OCI-LY3 (cell line): Measurements from ENCODE around the gene MYB.

Experiments
- H2AFZ ChIP-seq: fragments of 200-600, 300-600 bp; shearing (Covaris generic); 2 replicates; pipeline ENCODE4 v1.6.0; 2014; ENCODE audit warnings: antibody characterized with exemption, low read depth, low read length
- H3K27ac ChIP-seq: fragments of 200-600, 300-600 bp; sonication (generic); 2 replicates; pipeline ENCODE4 v1.5.1; 2014; ENCODE audit warnings: mild to moderate bottlenecking, low read length, moderate library complexity, mixed read lengths
- H3K27me3 ChIP-seq: fragments of 200-600, 300-600 bp; sonication (generic); 2 replicates; pipeline ENCODE4 v1.6.1; 2014; ENCODE audit warnings: low read depth, low read length, mixed read lengths
- H3K36me3 ChIP-seq: fragments of 200-600, 300-600 bp; sonication (generic); replicated peaks from 2 replicates; pipeline ENCODE3; 2014; ENCODE audit warnings: low read depth, low read length, mixed read lengths
- H3K4me1 ChIP-seq: fragments of 300-600, 200-600 bp; sonication (generic); 2 replicates; pipeline ENCODE4 v1.6.1; 2014; ENCODE audit warnings: low read length, mixed read lengths
- H3K4me2 ChIP-seq: fragments of 200-600, 300-600 bp; sonication (generic); 2 replicates; pipeline ENCODE4 v1.6.1; 2014; ENCODE audit warnings: low read length, mixed read lengths
- H3K4me3 ChIP-seq: fragments of 300-600, 200-600 bp; sonication (generic); 2 replicates; pipeline ENCODE4 v1.5.1; 2014; ENCODE audit warnings: antibody characterized with exemption, mild to moderate bottlenecking, low read length, moderate library complexity
- H3K79me2 ChIP-seq: fragments of 300-600, 200-600 bp; shearing (Covaris generic); 2 replicates; pipeline ENCODE4 v1.6.1; 2014; ENCODE audit warnings: mild to moderate bottlenecking, low read length, mixed read lengths
- H3K9ac ChIP-seq: fragments of 300-600, 200-600 bp; shearing (Covaris generic); 2 replicates; pipeline ENCODE4 v1.6.0; 2014; ENCODE audit warnings: mild to moderate bottlenecking, low read length, moderate library complexity
- H3K9me3 ChIP-seq: fragments of 200-600, 300-600 bp; shearing (Covaris generic); 2 replicates; pipeline ENCODE4 v1.6.1; 2014; ENCODE audit warnings: low read length, mixed read lengths; ENCODE audit not compliant: insufficient read depth
- H4K20me1 ChIP-seq: fragments of 200-600, 300-600 bp; sonication (generic); 2 replicates; pipeline ENCODE4 v1.6.1; 2016; ENCODE audit warnings: low read length, mixed read lengths; ENCODE audit not compliant: insufficient read depth
- EZH2phosphoT487 ChIP-seq: fragments of 200-600 bp; shearing (Covaris generic); IDR thresholded peaks from 2 replicates; pipeline ENCODE4 v1.6.1; 2018; ENCODE audit warnings: antibody characterized with exemption, mixed run types, low read depth
- TF ChIP-seq, protein P1 (sequence below): fragments of 200-600, 300-600 bp; sonication (generic); IDR thresholded peaks from 2 replicates; pipeline ENCODE4 v1.5.1; 2014; ENCODE audit warnings: antibody characterized with exemption, low read length, low read depth

MYB gene

GRCh38 chr6:135202836-135203235 is 21.7 kb downstream of the MYB start:
- Histone ChIP-seq H3K27me3 (no peaks in the 10 kb centered on the region), H3K4me2 (no peak overlapping the region), H4K20me1 (no peaks in the 10 kb centered on the region), H3K9me3 (no peaks in the 10 kb centered on the region), H3K4me1 (peaks cover 9% of the 10 kb centered on the region), H3K9ac (no peak overlapping the region), H3K79me2 (no peaks in the 10 kb centered on the region), H3K27ac (no peak overlapping the region), H3K36me3 (no peaks in the 10 kb centered on the region), H3K4me3 (no peak overlapping the region), H2AFZ (no peak overlapping the region)
- TF ChIP-seq, protein P1, sequence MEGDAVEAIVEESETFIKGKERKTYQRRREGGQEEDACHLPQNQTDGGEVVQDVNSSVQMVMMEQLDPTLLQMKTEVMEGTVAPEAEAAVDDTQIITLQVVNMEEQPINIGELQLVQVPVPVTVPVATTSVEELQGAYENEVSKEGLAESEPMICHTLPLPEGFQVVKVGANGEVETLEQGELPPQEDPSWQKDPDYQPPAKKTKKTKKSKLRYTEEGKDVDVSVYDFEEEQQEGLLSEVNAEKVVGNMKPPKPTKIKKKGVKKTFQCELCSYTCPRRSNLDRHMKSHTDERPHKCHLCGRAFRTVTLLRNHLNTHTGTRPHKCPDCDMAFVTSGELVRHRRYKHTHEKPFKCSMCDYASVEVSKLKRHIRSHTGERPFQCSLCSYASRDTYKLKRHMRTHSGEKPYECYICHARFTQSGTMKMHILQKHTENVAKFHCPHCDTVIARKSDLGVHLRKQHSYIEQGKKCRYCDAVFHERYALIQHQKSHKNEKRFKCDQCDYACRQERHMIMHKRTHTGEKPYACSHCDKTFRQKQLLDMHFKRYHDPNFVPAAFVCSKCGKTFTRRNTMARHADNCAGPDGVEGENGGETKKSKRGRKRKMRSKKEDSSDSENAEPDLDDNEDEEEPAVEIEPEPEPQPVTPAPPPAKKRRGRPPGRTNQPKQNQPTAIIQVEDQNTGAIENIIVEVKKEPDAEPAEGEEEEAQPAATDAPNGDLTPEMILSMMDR, result no peak
- TF ChIP-seq EZH2phosphoT487, result no peak

- H2AFZ ChIP-seq, result no peak overlapping the region
- no peaks in the 10 kb centered on the region for H3K79me2 ChIP-seq
- peaks cover 5% of the 10 kb centered on the region; the same call in 1 of the 2 replicates for H3K4me1 ChIP-seq
- no peak for TF ChIP-seq EZH2phosphoT487
- TF ChIP-seq, protein P1, result no peak
- H3K27me3 ChIP-seq, result no peaks in the 10 kb centered on the region
- no peak overlapping the region for H3K4me2 ChIP-seq
- H3K9me3 ChIP-seq, result no peaks in the 10 kb centered on the region
- no peak overlapping the region for H3K9ac ChIP-seq
- H3K36me3 ChIP-seq, result no peaks in the 10 kb centered on the region
- H3K27ac ChIP-seq, result no peak overlapping the region
- H4K20me1 ChIP-seq, result no peaks in the 10 kb centered on the region
- no peak overlapping the region for H3K4me3 ChIP-seq
Measured at GRCh38 chr6:135204951-135205350, 23.8 kb downstream of the MYB start.

GRCh38 chr6:135209803-135210202 is 28.7 kb downstream of the MYB start:
- Histone ChIP-seq H3K9ac (no peak overlapping the region), H3K36me3 (no peaks in the 10 kb centered on the region), H3K27ac (no peak overlapping the region), H4K20me1 (no peaks in the 10 kb centered on the region), H3K9me3 (no peaks in the 10 kb centered on the region), H3K79me2 (no peaks in the 10 kb centered on the region), H3K4me1 (peaks cover 5% of the 10 kb centered on the region; the same call in 1 of the 2 replicates), H3K4me3 (no peak overlapping the region), H3K27me3 (no peaks in the 10 kb centered on the region), H3K4me2 (no peak overlapping the region), H2AFZ (no peak overlapping the region)
- TF ChIP-seq, protein P1, result no peak
- TF ChIP-seq EZH2phosphoT487, result no peak

- no peak overlapping the region for H2AFZ ChIP-seq
- peaks cover 8% of the 10 kb centered on the region for H3K4me1 ChIP-seq
- H3K79me2 ChIP-seq, result no peaks in the 10 kb centered on the region
- H3K27me3 ChIP-seq, result no peaks in the 10 kb centered on the region
- no peaks in the 10 kb centered on the region for H3K36me3 ChIP-seq
- H3K4me2 ChIP-seq, result no peak overlapping the region
- no peak overlapping the region for H3K27ac ChIP-seq
- no peaks in the 10 kb centered on the region for H4K20me1 ChIP-seq
- H3K9me3 ChIP-seq, result no peaks in the 10 kb centered on the region
- TF ChIP-seq, protein P1, result no peak
- no peak for TF ChIP-seq EZH2phosphoT487
- H3K9ac ChIP-seq, result no peak overlapping the region
- no peak overlapping the region for H3K4me3 ChIP-seq
Measured at GRCh38 chr6:135210632-135211305, 29.7 kb downstream of the MYB start.
